ENCODE data around the gene ARHGEF7. TPM values are rescaled to one million over a fixed set of nuclear protein-coding genes. Genes with fewer than 3 reads are reported as not detected.
A peak's percentile ranks its signal among the peaks of the same experiment; 100 is the strongest.
"Not testable (repeated sequence)": the region's sequence is repeated elsewhere in the genome, so short reads cannot be mapped to it uniquely, and the experiment has no call there.

ARHGEF7 gene
- total and polyA plus RNA-seq, 2 experiments from 2014 or later = 23.6 to 58.9 TPM

DNA sequence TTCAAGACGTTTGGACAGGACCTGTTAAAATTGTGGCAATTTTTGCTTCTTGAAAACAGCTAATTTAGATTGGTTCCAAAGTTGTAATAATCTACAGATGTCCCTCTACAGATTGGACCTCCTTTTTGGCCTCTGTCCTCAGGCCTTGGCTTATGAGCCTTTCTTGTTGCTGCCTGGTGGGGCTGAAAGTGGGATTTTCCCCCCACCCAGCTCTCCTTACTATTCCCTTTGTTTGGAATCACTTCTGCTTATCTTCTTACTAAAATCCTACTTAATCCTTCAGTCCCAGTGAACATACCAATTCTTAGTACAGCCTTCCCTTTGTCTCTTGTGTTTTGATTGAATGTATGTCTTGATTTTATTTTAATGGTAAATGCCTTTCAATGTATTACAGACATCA, 141.8 kb downstream of the ARHGEF7 start (continued):
- TF ChIP-seq, protein P1, sequence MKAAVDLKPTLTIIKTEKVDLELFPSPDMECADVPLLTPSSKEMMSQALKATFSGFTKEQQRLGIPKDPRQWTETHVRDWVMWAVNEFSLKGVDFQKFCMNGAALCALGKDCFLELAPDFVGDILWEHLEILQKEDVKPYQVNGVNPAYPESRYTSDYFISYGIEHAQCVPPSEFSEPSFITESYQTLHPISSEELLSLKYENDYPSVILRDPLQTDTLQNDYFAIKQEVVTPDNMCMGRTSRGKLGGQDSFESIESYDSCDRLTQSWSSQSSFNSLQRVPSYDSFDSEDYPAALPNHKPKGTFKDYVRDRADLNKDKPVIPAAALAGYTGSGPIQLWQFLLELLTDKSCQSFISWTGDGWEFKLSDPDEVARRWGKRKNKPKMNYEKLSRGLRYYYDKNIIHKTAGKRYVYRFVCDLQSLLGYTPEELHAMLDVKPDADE (IDR thresholded peaks at IDR 0.05) = no peak
- TF ChIP-seq ZNF331 (CRISPR knock-in tag; IDR thresholded peaks at IDR 0.05; ENCODE audit: low read depth) (no peak), EZH2phosphoT487 (IDR thresholded peaks at IDR 0.05; ENCODE audit: unreplicated experiment) (no peak), ZNF114 (CRISPR knock-in tag; IDR thresholded peaks at IDR 0.05) (no peak)

DNA sequence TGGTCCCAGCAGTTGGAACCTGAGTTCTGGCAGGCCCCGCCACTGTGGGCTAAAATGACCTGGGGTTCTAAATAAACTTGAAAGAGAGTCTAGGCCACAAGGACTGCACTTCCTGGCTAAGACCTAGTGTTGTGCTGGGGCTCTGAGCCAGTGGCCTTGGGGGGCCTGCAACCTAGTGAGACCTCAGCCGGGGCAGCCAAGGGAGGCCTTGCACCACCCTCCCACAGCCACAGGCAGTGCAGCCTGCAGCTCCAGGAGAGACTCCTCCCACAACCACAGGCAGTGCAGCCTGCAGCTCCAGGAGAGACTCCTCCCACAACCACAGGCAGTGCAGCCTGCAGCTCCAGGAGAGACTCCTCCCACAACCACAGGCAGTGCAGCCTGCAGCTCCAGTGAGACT, 142.8 kb downstream of the ARHGEF7 start:
- not testable (repeated sequence) for H4K20me1 ChIP-seq (replicated peaks; ENCODE audit: insufficient read depth); DNase-seq (ENCODE audit: low spot score); H3K27ac Mint-ChIP-seq; H3F3A ChIP-seq (replicated peaks; ENCODE audit: low read depth); H3K9me2 ChIP-seq (ENCODE audit: insufficient read depth); H3K4me3 ChIP-seq; H3K4me2 ChIP-seq; H3K4me1 ChIP-seq (ENCODE audit: insufficient read depth); H3K27me3 Mint-ChIP-seq (ENCODE audit: insufficient read depth, low read depth, poor library complexity); H3K4me1 Mint-ChIP-seq; H3K27ac ChIP-seq (ENCODE audit: low read depth); H3K4me3 Mint-ChIP-seq; H3K9me3 Mint-ChIP-seq; H3K36me3 ChIP-seq (ENCODE audit: insufficient read depth); H3K27me3 ChIP-seq (ENCODE audit: insufficient read depth); H2AFZ ChIP-seq
- ATAC-seq = peak; percentile 70
- peaks cover 13% of the 10 kb centered on the region for H3K79me2 ChIP-seq (replicated peaks; ENCODE audit: insufficient read depth)
- H3K36me3 Mint-ChIP-seq (ENCODE audit: low read depth) = peaks cover 38% of the 10 kb centered on the region

DNA sequence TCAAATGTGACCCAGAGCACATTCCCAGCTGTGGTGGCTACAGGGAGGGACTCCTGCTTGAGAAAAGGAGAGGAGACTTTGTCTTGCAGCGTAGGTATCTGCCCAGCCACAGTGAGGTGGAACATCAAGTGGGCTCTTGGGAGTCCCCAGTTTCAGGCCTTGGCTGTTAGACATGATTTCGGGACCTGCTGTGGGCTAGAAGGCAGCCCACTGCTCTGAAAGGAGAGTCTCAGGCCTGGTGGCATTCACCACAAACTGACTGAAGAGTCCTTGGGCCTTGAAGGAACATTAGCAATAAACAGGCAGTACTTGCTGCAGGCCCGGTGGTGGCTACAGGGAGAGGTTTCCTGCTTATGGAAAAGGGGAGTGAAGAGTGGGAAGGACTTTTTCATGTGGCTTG, 143.5 kb downstream of the ARHGEF7 start:
- Mint-ChIP-seq H3K27me3 (ENCODE audit: insufficient read depth, low read depth, poor library complexity) (no peaks in the 10 kb centered on the region), H3K36me3 (ENCODE audit: low read depth) (peaks cover 37% of the 10 kb centered on the region)
- peaks cover 13% of the 10 kb centered on the region for H3K79me2 ChIP-seq (replicated peaks; ENCODE audit: insufficient read depth)
- TF ChIP-seq POLR2AphosphoS5 (IDR thresholded peaks at IDR 0.05; ENCODE audit: low read depth) = no peak
- no peak for TF ChIP-seq EZH2 (IDR thresholded peaks at IDR 0.05; ENCODE audit: low read depth, unreplicated experiment)
- TF ChIP-seq STAT1 (IDR thresholded peaks at IDR 0.05; ENCODE audit: unreplicated experiment) = no peak
- TF ChIP-seq EZH2phosphoT487 (IDR thresholded peaks at IDR 0.05; ENCODE audit: unreplicated experiment) = no peak
- TF ChIP-seq NANOG (IDR thresholded peaks at IDR 0.05; ENCODE audit: borderline replicate concordance) = no peak
- TF ChIP-seq, protein P2, sequence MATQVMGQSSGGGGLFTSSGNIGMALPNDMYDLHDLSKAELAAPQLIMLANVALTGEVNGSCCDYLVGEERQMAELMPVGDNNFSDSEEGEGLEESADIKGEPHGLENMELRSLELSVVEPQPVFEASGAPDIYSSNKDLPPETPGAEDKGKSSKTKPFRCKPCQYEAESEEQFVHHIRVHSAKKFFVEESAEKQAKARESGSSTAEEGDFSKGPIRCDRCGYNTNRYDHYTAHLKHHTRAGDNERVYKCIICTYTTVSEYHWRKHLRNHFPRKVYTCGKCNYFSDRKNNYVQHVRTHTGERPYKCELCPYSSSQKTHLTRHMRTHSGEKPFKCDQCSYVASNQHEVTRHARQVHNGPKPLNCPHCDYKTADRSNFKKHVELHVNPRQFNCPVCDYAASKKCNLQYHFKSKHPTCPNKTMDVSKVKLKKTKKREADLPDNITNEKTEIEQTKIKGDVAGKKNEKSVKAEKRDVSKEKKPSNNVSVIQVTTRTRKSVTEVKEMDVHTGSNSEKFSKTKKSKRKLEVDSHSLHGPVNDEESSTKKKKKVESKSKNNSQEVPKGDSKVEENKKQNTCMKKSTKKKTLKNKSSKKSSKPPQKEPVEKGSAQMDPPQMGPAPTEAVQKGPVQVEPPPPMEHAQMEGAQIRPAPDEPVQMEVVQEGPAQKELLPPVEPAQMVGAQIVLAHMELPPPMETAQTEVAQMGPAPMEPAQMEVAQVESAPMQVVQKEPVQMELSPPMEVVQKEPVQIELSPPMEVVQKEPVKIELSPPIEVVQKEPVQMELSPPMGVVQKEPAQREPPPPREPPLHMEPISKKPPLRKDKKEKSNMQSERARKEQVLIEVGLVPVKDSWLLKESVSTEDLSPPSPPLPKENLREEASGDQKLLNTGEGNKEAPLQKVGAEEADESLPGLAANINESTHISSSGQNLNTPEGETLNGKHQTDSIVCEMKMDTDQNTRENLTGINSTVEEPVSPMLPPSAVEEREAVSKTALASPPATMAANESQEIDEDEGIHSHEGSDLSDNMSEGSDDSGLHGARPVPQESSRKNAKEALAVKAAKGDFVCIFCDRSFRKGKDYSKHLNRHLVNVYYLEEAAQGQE (IDR thresholded peaks at IDR 0.05; ENCODE audit: unreplicated experiment) = no peak
- TF ChIP-seq, protein P1 (IDR thresholded peaks at IDR 0.05) = no peak
- TF ChIP-seq, protein P3, sequence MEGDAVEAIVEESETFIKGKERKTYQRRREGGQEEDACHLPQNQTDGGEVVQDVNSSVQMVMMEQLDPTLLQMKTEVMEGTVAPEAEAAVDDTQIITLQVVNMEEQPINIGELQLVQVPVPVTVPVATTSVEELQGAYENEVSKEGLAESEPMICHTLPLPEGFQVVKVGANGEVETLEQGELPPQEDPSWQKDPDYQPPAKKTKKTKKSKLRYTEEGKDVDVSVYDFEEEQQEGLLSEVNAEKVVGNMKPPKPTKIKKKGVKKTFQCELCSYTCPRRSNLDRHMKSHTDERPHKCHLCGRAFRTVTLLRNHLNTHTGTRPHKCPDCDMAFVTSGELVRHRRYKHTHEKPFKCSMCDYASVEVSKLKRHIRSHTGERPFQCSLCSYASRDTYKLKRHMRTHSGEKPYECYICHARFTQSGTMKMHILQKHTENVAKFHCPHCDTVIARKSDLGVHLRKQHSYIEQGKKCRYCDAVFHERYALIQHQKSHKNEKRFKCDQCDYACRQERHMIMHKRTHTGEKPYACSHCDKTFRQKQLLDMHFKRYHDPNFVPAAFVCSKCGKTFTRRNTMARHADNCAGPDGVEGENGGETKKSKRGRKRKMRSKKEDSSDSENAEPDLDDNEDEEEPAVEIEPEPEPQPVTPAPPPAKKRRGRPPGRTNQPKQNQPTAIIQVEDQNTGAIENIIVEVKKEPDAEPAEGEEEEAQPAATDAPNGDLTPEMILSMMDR (conservative IDR thresholded peaks at IDR 0.05; ENCODE audit: low read depth in 2 of 2) = no peak
- TF ChIP-seq ZNF114 (CRISPR knock-in tag; IDR thresholded peaks at IDR 0.05) = no peak
- no peak for TF ChIP-seq ZNF331 (CRISPR knock-in tag; IDR thresholded peaks at IDR 0.05; ENCODE audit: low read depth)
- no peak for TF ChIP-seq CREB1 (CRISPR knock-in tag; IDR thresholded peaks at IDR 0.05; ENCODE audit: low read depth)

More for the DNA sequence above, 143.5 kb downstream of the ARHGEF7 start:
- H3K9me2 ChIP-seq (ENCODE audit: insufficient read depth) = no peaks in the 10 kb centered on the region
- no peak overlapping the region for H3K4me3 ChIP-seq
- ATAC-seq (no peak), DNase-seq (ENCODE audit: low spot score) (no peak)
- no peaks in the 10 kb centered on the region; the same call in 2 of the 3 replicates for H3K4me1 Mint-ChIP-seq
- H3K4me2 ChIP-seq = no peak overlapping the region
- H3K4me3 Mint-ChIP-seq = no peak overlapping the region
- H3K9me3 Mint-ChIP-seq = no peaks in the 10 kb centered on the region
- H4K20me1 ChIP-seq (replicated peaks; ENCODE audit: insufficient read depth) = 0 out of 2 replicates have a peak, but pooled peaks cover 2% of the 10 kb centered on the region
- H3K27ac ChIP-seq (ENCODE audit: low read depth) = no peak overlapping the region
- H3K4me1 ChIP-seq (ENCODE audit: insufficient read depth) = no peaks in the 10 kb centered on the region
- H2AFZ ChIP-seq = no peak overlapping the region
- H3K27me3 ChIP-seq (ENCODE audit: insufficient read depth) = no peaks in the 10 kb centered on the region
- H3F3A ChIP-seq (replicated peaks; ENCODE audit: low read depth) = no peaks in the 10 kb centered on the region
- H3K27ac Mint-ChIP-seq = no peak overlapping the region
- H3K36me3 ChIP-seq (ENCODE audit: insufficient read depth) = no peaks in the 10 kb centered on the region

All from GM23338 (cell line).